HG03060 (cell line): ENCODE data around the gene ENTPD8.
"Not testable (repeated sequence)": the region's sequence is repeated elsewhere in the genome, so short reads cannot be mapped to it uniquely, and the experiment has no call there.

Experiments used
- ATAC-seq: cut with Tn5 transposase; IDR thresholded peaks from one replicate; pipeline ENCODE4 v1.9.1; 2021; ENCODE audit warnings: low read depth, moderate number of reproducible peaks; ENCODE audit not compliant: unreplicated experiment

Gene ENTPD8

DNA sequence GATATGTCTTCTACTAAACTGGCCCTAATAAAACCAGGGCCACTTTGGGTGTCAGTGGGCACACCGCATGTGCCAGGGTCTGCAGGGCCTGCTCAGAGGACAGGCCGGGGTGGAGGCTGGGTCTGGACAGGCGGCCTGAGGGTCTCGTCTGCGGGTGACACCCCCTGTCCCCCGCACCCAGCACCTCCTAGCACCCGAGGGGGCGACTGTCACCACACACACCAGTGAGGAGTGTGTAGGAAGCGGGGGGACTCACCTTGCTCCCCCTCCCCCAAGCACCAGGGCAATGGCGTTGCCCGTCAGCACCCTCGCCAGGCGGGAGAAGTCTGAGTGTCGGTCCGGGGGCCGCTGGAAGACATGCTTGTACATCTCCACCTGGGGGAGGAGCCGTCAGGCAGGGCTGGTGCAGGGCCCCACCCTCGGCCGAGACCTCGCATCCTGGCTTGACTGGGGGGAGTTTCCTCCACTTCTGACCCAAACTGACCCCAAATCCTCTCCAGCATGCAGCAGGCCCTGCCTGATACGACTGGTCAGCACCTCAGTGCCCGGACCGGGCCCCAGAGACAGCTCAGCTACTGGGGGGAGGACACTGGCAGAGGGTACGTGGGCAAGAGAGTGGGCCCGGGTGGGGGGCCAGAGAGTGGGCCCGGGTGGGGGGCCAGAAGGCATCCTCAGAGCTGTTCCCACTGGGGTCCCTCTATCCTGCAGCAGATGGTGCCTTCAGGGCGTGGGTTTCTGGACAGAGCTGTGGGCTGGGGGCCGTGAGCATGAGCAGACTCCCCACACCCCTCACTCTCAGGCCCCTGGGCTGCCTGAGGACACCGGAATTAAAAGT, 36.8 kb upstream of the ENTPD8 start:
- no peak for ATAC-seq

DNA sequence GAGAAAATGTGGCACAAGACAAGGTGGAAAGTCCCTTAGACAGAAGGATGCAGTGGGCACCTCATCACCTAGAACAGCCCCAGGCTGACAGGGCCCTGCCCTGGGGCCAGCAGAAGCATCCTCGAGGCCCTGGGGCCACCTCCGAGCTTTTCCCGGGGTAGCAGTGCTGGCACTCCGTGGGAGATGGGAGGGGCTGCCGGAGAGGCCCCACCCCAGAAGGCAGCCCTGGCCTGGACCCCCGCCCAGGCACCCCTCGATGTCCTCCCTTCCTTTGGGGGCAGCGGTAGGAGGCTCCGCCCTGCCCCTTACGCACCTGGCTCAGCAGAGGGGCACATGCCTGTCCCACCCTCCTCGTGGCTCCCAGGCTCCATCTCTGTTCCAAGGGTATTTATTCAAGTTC, 35.7 kb upstream of the ENTPD8 start:
- ATAC-seq: no peak

DNA sequence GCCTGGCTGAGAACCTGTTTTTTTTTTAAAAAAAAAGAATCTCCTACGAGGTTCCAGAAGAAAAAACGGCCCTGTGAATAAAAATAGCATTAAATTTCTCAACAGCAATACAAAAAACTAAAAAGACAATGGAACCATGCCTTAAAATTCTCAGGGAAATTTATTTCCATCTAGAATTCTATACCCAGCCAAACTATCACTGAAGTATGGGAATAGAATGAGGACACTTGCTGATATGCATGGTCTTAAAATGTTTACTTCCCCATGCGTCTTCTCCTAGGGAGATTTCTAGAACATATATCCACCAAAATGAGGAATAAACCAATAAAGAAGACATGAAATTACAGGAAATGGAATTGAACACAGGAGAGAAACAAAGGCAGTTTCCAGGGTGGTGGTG, 34.5 kb upstream of the ENTPD8 start:
- no peak for ATAC-seq

DNA sequence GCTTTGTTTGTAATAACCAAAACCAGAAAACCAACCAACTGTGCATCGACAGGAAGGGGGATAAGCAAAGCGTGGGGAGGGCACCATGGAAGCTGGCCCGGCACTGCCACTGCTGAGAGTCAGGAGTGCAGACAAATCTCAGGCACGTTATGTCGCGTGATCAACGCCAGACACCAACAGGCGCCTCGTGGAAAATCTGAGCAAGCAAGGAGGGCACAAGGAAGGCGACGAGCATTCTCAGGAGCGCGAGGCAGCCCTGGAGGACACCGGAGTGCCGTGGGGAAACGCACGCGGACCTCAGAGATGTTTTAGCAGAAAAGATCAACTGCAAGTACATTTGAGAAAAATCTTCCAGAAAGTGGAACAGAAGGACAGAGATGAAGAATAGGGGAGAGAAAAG, 33.1 kb upstream of the ENTPD8 start:
- no peak for ATAC-seq

DNA sequence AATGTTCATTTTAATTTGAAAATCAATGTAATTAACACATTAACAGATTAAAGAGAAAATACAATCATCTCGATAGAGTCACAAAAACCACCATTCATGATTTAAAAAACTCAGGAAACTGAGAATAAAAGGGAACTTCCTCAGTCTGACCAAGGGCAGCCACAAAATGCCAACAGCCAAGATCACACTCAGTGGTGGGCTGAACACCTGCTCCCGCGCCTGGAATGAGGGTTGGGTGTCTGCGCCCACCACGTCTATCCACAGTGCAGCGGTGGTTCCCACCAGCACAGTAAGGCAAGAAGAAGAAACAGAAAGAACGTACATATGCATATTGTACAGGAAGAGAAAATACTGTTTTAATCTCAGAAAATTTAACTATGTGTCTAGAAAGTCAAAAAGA, 29.6 kb upstream of the ENTPD8 start:
- no peak for ATAC-seq

DNA sequence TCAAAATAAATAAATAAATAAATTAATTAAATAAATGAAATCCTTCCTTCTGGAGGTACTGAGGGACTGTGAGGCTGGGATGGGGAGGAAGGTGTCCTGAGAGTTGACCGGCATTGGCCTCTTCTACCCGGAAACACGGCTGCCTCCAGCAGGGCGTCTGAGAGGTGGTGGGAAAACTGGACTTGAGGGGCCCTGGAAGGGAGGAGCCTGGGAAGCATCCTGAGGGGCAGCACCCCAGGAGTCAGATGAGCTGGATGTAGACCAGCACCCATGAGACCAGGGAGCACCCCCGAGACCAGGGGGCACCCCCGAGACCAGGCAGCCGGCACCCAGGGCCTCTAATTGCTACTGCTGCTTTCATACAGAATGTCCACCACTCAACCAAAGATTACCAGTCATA, 26.7 kb upstream of the ENTPD8 start:
- ATAC-seq: no peak

DNA sequence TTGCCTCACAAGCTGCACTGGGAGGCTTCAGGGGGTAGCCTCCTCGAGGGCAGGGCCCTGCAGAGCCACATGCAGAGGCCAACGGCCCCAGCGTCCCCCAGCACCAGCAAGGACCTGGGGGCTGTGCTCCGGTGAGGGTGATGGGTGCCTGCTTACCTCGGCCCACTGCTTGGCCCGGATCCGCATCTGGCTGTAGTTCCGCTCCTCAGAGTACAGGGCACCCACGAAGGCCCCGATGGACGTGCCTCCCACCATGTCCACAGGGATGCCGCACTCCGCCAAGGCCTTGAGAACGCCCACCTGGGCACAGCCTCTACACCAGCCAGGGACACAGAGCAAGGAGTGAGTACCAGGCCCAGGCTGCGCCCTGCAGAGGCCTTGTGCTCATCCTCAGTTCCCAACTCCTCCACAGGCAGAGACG, 26.0 kb upstream of the ENTPD8 start:
- no peak for ATAC-seq

DNA sequence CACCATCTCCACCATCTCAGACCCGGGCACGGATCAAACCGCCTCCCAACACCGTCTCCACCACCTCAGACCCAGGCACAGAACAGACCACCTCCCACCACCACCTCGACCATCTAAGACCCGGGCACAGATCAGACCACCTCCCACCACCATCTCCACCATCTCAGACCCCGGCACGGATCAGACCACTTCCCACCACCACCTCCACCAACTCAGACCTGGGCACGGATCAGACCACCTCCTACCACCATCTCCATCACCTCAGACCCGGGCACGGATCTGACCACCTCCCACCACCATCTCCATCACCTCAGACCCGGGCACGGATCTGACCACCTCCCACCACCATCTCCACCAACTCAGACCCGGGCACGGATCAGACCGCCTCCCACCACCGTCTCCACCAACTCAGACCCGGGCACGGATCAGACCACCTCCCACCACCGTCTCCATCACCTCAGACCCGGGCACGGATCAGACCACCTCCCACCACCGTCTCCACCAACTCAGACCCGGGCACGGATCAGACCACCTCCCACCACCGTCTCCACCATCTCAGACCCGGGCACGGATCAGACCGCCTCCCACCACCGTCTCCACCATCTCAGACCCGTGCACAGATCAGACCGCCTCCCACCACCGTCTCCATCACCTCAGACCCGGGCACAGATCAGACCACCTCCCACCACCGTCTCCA, 25.4 kb upstream of the ENTPD8 start:
- not testable (repeated sequence) for ATAC-seq

DNA sequence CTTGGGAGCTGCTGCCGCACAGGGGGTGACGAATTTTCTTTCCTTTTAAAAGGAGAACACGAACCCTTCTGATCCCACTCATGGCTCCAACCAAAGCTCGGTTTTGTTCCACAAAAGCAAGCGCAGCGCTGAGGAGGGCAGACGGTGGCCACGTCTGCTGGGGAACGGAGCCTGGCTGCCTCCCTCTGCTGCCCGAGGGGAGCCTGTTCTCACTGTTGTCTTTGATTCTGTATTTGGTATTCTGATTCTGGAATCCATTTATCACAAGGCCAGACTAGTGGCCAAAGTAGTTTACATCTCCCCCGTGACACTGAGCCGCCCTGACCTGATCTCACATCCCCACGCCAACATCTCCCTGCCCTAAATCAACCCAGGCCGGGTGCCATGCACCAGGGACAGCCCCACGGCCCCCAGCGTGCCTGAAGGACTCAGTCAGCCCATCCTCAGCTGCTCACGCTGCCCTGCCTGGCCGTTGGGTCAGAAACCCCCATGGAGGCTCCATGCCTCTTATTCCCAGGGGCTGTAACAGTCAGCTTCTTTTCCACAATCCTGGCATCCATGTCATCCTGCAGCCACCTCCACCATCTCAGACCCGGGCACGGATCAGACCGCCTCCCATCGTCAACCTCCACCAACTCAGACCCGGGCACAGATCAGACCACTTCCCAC, 24.7 kb upstream of the ENTPD8 start:
- no peak for ATAC-seq

DNA sequence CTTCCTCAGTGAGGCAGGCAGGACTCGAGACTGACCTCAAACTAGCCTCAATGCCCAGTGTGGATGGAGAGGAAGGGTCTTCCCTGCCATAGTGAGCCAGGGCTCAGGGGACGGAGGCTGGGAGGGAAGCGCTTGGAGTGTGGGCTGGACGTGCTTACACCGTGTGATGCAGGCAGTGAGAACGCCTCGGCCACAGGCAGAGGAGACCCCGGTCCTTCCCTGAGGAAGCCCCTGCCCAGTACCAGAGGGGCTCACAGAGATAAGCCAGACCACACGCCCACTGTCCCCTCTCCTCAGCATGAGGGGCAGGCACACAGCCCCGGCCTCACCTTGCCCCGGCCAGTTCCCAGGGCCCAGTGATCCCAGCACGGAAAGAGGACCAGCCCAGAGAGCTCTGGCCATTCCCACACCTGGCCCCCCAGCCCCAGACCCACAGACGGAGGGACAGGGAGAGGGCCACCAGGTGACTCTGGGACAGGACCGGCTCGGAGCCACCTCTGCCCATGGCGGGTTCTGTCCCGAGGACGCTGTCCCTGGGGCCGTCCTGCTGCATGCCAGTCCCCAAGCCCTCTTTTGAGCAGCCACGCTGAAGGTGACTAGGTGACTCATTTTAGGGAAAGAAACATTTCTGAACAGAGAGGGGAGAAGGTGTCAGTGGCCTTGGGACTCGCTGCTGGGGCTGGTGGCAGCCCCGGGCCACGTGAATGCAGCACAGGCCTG, 24.0 kb upstream of the ENTPD8 start:
- ATAC-seq: no peak

DNA sequence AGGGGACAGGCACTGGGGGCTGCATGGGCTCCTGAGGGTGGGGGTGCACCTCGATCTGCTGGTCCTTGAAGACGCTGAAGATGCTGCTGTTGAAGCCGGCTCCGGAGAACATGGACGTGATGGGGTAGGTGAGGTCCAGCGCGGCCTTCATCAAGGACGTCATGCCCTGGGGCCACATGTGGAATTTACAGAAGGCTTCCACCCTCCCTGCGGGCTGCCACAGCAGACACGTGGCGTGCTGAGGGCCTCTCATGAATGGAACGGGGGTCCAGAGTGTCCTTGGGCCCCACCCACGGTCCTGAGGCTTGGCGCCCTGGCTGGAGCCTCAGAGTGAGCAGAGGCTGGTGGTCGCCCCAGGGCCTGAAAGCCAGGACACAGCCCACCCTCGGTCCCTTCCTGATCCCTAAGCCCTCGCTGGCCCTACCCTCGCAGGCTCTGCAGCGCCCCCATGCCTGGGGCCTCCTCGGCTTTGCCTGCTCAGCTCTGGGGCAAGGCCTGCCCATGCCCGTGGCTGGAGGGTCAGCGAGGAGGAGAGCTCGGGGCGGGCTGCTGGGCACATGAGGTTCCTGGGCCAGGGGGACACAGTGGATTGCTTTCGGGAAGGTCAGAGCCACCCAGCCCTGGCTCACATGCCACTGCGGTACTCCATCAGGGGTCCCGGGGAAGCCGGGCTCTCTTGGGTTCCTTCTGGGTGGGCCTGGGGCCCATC, 23.3 kb upstream of the ENTPD8 start:
- no peak for ATAC-seq

DNA sequence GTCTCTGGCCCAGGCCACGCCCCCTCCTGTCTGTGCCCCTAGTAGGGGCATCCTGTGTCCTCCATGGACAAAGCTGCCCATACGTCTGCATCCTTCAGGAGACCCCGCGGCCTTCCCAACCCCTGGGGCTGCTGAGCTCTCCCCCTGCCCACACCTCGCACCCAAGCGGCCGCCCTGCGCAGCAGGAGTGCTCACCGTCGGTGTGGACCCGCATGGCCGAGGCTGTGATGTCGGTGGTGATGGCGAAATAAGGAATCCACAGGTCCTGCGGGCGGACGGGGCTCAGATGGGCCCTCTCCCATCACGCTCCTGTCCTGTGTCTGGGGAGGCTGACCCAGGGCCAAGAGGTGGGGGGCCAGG, 22.8 kb upstream of the ENTPD8 start:
- no peak for ATAC-seq

DNA sequence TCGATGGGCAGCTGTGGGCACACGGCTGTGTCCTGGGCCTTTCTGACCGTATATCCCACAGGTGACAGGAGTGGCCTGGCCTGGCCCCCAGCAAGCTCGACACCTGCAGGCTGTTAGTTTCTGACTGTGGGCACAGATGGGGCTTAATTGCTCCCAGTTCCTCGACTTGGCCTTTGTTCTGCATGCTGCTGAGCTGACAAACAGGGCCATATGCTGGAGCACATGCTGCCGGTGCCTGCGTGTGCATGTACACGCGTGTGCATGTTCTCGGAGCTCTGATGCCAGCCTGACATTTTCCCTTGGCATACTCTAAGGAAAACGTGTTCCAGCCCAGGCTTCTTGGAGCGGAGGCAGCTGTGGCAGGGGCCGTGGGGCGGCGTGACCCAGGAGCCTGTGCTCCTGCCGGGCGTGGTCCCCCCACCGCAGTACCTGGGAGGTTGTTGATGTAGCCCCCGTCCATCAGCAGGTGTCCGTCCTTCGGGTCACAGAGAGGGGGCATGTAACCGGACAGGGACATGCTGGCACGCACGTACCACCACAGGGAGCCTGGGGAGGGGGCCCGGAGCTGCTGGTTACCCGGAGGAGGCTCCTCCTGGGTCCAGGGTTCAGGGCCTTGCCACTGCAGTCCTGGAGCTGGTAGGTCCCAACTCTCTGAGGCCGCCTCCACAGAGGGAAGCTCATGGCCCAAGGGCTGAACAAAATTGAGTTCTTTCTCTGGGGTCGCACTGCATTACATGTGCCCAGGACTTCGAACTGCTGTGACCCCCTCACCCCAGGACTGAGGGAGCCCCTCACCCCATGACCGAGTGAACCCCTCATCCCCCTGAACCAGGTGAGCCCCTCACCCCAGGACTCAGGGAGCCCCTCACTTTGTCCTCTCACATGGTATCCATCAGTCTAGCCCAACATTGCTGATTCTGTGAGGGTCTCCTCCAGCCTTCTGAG, 22.1 kb upstream of the ENTPD8 start:
- ATAC-seq: no peak

DNA sequence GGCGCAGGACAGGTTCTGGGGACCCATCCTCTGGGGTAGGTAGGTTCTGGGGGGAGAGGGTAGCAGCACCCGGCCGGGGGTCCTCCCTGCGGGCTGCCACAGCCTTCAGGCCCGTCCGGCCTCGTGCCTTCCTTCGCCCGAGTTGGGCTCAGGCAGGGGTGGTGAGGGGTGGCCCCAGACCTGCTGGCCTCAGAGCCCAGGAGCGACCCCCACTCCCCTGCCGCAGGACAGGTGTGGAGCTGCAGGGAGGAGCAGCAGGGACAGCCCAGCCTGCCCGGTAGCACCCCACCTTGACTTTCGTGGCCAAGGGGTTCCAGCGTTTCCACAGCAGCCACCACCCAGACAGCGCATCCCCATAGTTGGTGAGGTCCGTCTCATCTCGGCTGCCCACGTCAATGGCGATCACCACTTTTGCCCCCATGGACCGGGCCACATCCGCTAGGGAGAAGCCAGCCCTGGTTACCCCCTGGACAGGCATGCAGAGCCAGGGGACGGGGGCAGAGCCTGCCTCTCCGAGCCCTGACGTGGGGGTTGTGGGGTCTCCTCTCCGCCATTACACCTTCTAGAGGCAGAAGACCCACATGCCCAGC, 21.3 kb upstream of the ENTPD8 start:
- ATAC-seq: no peak

DNA sequence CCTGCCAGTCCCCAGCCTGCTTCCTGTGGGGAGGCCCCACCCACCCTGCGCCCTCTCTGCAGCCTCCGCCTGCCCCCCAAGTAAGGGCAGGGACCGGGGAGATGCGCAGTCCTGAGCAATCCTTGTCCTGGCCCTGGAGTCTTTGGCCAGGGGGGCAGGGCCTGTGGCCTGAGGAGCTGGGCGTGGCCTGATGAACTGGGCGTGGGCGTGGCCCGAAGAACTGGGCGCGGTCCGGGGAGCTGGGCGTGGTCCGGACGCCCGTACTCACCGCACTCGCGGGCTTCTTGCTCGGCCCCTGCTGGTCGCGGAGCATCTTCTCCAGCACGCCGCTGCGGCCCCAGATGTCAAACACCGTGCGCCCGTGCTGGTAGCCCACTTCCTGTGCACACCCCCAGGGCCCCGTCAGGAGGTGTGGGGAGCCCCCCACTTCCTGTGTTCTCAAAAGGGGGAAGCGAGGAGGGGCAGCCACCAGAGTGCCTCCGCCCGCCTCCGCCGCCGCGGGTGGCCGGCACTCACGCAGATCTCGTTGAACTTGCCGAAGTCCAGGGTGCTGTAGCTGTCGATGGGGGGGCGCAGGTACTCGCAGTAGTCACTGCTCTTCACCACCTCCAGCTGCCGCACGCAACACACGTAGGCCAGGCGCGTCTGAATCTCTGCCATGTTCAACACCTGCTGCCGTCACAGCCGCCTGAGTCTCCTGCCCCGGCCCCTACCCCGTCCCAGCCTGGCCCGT, 20.7 kb upstream of the ENTPD8 start:
- no peak for ATAC-seq

DNA sequence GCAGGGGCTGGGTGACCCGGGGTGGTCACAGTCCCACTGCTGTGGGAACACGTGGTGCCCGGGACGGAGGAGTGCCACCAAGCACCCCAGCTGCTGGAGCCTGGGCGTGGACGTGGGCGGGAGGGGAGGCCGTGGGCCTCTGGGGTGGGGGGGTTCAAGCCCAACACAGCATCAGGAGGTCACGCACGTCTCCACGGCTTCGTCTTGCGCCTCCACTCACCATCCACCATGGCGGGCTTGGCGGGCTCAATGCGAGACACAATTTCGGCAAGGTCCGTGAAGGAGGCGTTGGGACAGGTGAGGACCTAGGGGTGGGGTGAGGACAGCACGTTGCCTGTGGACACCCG, 20.1 kb upstream of the ENTPD8 start:
- ATAC-seq: no peak

DNA sequence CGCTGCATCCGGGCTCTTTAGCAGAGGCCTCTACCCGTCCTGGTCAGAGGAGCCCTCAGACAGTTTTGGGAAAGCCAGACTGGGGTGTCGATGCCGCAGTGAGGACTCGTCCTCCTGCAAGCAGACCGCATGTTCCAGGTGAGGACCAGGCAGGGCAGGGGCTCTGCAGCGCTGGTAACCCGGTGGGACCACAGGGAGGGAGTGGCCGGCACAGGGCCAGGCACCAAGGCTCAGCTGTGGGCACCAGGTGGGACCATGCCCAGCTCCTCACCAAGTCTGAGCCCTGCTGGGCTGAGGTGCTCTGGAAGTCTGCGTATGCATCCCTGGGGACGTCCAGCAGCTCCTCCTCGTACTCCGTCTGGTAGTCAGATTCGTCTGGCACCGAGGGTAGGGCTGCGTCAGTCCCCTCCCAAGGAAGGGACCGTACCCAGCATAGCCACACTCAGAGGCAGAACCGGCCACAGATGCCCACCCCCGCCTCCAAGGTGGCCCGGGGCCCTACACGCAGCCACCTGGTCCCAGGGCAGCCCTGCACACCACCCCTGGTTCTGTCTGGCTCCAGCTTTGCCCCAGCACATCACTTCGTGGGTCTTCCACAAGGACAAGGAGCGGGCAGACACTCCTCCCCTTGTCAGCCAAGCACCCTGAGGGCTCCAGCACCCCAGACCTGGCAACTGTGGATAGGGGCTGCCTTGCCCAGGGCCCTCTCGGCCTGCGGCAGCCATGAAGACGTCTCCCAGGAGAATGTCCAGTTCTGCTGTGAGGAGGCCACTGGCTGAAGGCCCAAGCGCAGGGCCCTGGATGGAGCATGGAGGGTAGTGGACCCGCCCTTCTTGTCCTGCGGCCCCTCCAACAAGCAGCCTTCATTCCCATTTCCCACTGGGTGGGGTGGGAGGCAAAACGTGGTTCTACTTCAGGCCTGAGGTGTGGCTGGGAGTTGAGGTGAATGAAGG, 19.5 kb upstream of the ENTPD8 start:
- no peak for ATAC-seq
